A549 (cell line): ENCODE measurements around the gene ABLIM1. TPM values are rescaled to one million over a fixed set of nuclear protein-coding genes. Genes with fewer than 3 reads are reported as not detected.

ENCODE experiments used
- ATAC-seq, 2 experiments: fragments of 200-7000 bp in 1 of 2; fragments of >200 bp in 1 of 2; cut with Nextera tagmentation in 1 of 2; cut with Tn5 transposase in 1 of 2; 3 replicates each; pipeline versions ENCODE4 v1.8.0 to v1.9.1; 2018 to 2020; ENCODE audit warnings: mild to moderate bottlenecking in 1 of 2, moderate library complexity in 1 of 2
- CTCF ChIA-PET: fragments of 300-600 bp; sonication (Branson Sonifier 250); formaldehyde crosslinking; extraction: SDS; loops from one replicate; lab custom pipeline; 2021; ENCODE audit warnings: antibody characterized with exemption, inconsistent platforms; lab: Yijun Ruan, JAX
- POLR2A ChIA-PET: fragments of 350-600 bp; formaldehyde crosslinking; extraction: SDS; loops from one replicate; lab custom pipeline; 2021; ENCODE audit warnings: antibody characterized with exemption, inconsistent platforms; lab: Yijun Ruan, JAX
- DNase-seq, 2 experiments: peaks; one replicate each; pipeline versions ENCODE4 v3.0.0 to v3.0.0-alpha.2; 2011 to 2016; ENCODE audit warnings: low read depth in 1 of 2, low spot score in 1 of 2
- FAIRE-seq: peaks from 2 replicates; lab custom pipeline; 2011; peaks lifted over from hg19 to GRCh38; lab: Jason Lieb, UNC
- H3K27ac ChIP-seq, 2 experiments: fragments of >200 bp; sonication (Bioruptor Twin); formaldehyde crosslinking; 3 replicates each; pipeline ENCODE4 v1.5.1; 2016 to 2017
- H3K4me1 ChIP-seq: fragments of >200 bp; sonication (Bioruptor Twin); formaldehyde crosslinking; 3 replicates; pipeline ENCODE4 v1.6.1; 2016
- H3K4me2 ChIP-seq: fragments of >200 bp; sonication (Bioruptor Twin); formaldehyde crosslinking; 3 replicates; pipeline ENCODE4 v1.6.1; 2016
- H3K4me3 ChIP-seq: fragments of >200 bp; sonication (Bioruptor Twin); formaldehyde crosslinking; 3 replicates; pipeline ENCODE4 v1.5.1; 2016
- H3K9me3 ChIP-seq: fragments of >200 bp; sonication (Bioruptor Twin); formaldehyde crosslinking; 3 replicates; pipeline ENCODE4 v1.6.1; 2016
- BHLHE40 ChIP-seq: IDR thresholded peaks from 2 replicates; pipeline ENCODE4 v1.6.1; 2012; ENCODE audit warnings: low read depth, low read length, inconsistent platforms
- CBX8 ChIP-seq: fragments of 200-600 bp; sonication (generic); IDR thresholded peaks from 2 replicates; pipeline ENCODE4 v1.6.1; 2016
- CEBPB ChIP-seq, 2 experiments: fragments of >200 bp in 1 of 2; sonication (Bioruptor Twin) in 1 of 2; formaldehyde crosslinking in 1 of 2; IDR thresholded peaks; 2 replicates each; pipeline ENCODE4 v1.6.1; 2012 to 2016
- CHD4 ChIP-seq: fragments of 200-600 bp; sonication (generic); IDR thresholded peaks from 2 replicates; pipeline ENCODE4 v1.6.1; 2016; ENCODE audit warnings: antibody characterized with exemption, mild to moderate bottlenecking, borderline replicate concordance
- E2F6 ChIP-seq: IDR thresholded peaks from 2 replicates; pipeline ENCODE4 v1.6.1; 2012; ENCODE audit warnings: low read depth, borderline replicate concordance
- EHF ChIP-seq: fragments of 250-450 bp; sonication (Bioruptor Pico); IDR thresholded peaks from 2 replicates; pipeline ENCODE4 v1.5.0; 2020; ENCODE audit warnings: mild to moderate bottlenecking
- EHMT2 ChIP-seq: fragments of 200-600 bp; sonication (generic); IDR thresholded peaks from 2 replicates; pipeline ENCODE4 v1.6.1; 2016; ENCODE audit warnings: antibody characterized with exemption, low read depth, mild to moderate bottlenecking, moderate library complexity
- EP300 ChIP-seq, 2 experiments: fragments of >200 bp; sonication (Bioruptor Twin); formaldehyde crosslinking; IDR thresholded peaks; 2 replicates in 1 of 2; 3 replicates in 1 of 2; pipeline ENCODE4 v1.6.1; 2016 to 2017
- FOSB ChIP-seq: fragments of 250-450 bp; sonication (Bioruptor Pico); IDR thresholded peaks from 2 replicates; pipeline ENCODE4 v1.5.0; 2020; ENCODE audit warnings: mild to moderate bottlenecking, moderate library complexity
- FOXS1 ChIP-seq: fragments of 250-450 bp; sonication (Bioruptor Pico); IDR thresholded peaks from 2 replicates; pipeline ENCODE4 v1.5.0; 2020; ENCODE audit warnings: mild to moderate bottlenecking, moderate library complexity
- HDAC2 ChIP-seq: fragments of 200-600 bp; sonication (generic); IDR thresholded peaks from 2 replicates; pipeline ENCODE4 v1.6.1; 2016
- HES2 ChIP-seq: fragments of >200 bp; sonication (Bioruptor Twin); formaldehyde crosslinking; IDR thresholded peaks from 2 replicates; pipeline ENCODE4 v1.6.1; 2016
- HEYL ChIP-seq: fragments of 250-450 bp; sonication (Bioruptor Pico); IDR thresholded peaks from 2 replicates; pipeline ENCODE4 v1.8.0; 2021; ENCODE audit warnings: mild to moderate bottlenecking, moderate library complexity
- HMGXB4 ChIP-seq: fragments of 250-450 bp; sonication (Bioruptor Pico); IDR thresholded peaks from 2 replicates; pipeline ENCODE4 v1.5.0; 2021; ENCODE audit warnings: mild to moderate bottlenecking, moderate library complexity, borderline replicate concordance
- HOXB5 ChIP-seq: fragments of 250-450 bp; sonication (Bioruptor Pico); IDR thresholded peaks from 2 replicates; pipeline ENCODE4 v1.5.0; 2020; ENCODE audit warnings: mild to moderate bottlenecking, moderate library complexity
- JUN ChIP-seq, 2 experiments: fragments of >200 bp; sonication (Bioruptor Twin); formaldehyde crosslinking; IDR thresholded peaks; 2 replicates in 1 of 2; 3 replicates in 1 of 2; pipeline ENCODE4 v1.6.1; 2016 to 2017
- MAFK ChIP-seq: fragments of 450-650 bp; IDR thresholded peaks from 2 replicates; pipeline ENCODE4 v1.6.1; 2014; ENCODE audit not compliant: partially characterized antibody
- MAX ChIP-seq: IDR thresholded peaks from 2 replicates; pipeline ENCODE4 v1.6.1; 2012
- NFE2L2 ChIP-seq: fragments of 150-350 bp; conservative IDR thresholded peaks from 2 replicates; pipeline ENCODE4 v1.6.1; 2014; ENCODE audit warnings: low read length
- NR3C1 ChIP-seq: fragments of >200 bp; sonication (Bioruptor Twin); formaldehyde crosslinking; IDR thresholded peaks from 3 replicates; pipeline ENCODE4 v1.6.1; 2017
- PBX3 ChIP-seq: IDR thresholded peaks from 2 replicates; pipeline ENCODE4 v1.6.1; 2012
- POLR2AphosphoS2 ChIP-seq: conservative IDR thresholded peaks from 2 replicates; pipeline ENCODE4 v1.6.1; 2012; ENCODE audit warnings: low read length, improper control_type of control experiment, inconsistent platforms
- RAD21 ChIP-seq, 2 experiments: fragments of >200 bp in 1 of 2; sonication (Bioruptor Twin) in 1 of 2; formaldehyde crosslinking in 1 of 2; IDR thresholded peaks in 1 of 2; conservative IDR thresholded peaks in 1 of 2; 2 replicates in 1 of 2; 3 replicates in 1 of 2; pipeline ENCODE4 v1.6.1; 2012 to 2018; ENCODE audit warnings: inconsistent platforms in 1 of 2
- RCOR1 ChIP-seq: fragments of 150-350 bp; IDR thresholded peaks from 2 replicates; pipeline ENCODE4 v1.6.1; 2014; ENCODE audit warnings: antibody characterized with exemption, low read length, low read depth
- RFX5 ChIP-seq: fragments of 450-650 bp; IDR thresholded peaks from 2 replicates; pipeline ENCODE4 v1.7.1; 2014; ENCODE audit warnings: antibody characterized with exemption, mild to moderate bottlenecking, moderate library complexity
- TFCP2L1 ChIP-seq: fragments of 250-450 bp; sonication (Bioruptor Pico); IDR thresholded peaks from 2 replicates; pipeline ENCODE4 v1.5.0; 2021; ENCODE audit warnings: mild to moderate bottlenecking
- TP53 ChIP-seq: fragments of 250-450 bp; sonication (Bioruptor Pico); IDR thresholded peaks from 2 replicates; pipeline ENCODE4 v1.5.0; 2021; ENCODE audit warnings: mild to moderate bottlenecking, moderate library complexity
- ZC3H11A ChIP-seq: fragments of 450-650 bp; IDR thresholded peaks from 2 replicates; pipeline ENCODE4 v1.6.1; 2014; ENCODE audit warnings: antibody characterized with exemption, mild to moderate bottlenecking
- ZSCAN20 ChIP-seq: fragments of 250-450 bp; sonication (Bioruptor Pico); IDR thresholded peaks from 2 replicates; pipeline ENCODE4 v1.8.0; 2022; ENCODE audit warnings: mild to moderate bottlenecking, moderate library complexity
- WGBS: methylation state at CpG from one replicate; pipeline ENCODE4 v1.1.6; 2017; ENCODE audit errors: missing lambda C conversion rate; 5-methylcytosine and 5-hydroxymethylcytosine counted together
- polyA plus RNA-seq, 4 experiments: library from polyadenylated mRNA; depleted of rRNA in 3 of 4; stranded (reverse); fragments of >200 nt; fragmentation: RNase III in 1 of 4; extraction: RNeasy Plus Mini Kit Qiagen cat#74134 plus additional on column Dnase treatment in 1 of 4; gene quantifications; 2 replicates in 3 of 4; 3 replicates in 1 of 4; pipeline ENCODE4 v1.2.3, GENCODE V29; 2011 to 2017
- TF ChIP-seq, protein P1 (sequence below): fragments of 250-450 bp; sonication (Bioruptor Pico); IDR thresholded peaks from 2 replicates; pipeline ENCODE4 v1.5.0; 2020; ENCODE audit warnings: low read depth, mild to moderate bottlenecking, moderate library complexity
- TF ChIP-seq, protein P2 (sequence below): fragments of 150-350 bp; IDR thresholded peaks from 2 replicates; pipeline ENCODE4 v1.6.1; 2014; ENCODE audit warnings: low read depth, mild to moderate bottlenecking, low read length

Gene ABLIM1
- polyA plus RNA-seq, 2 of the 4 experiments (the other 2 are of a cell fraction), result 21.4 to 70.2 TPM

DNA sequence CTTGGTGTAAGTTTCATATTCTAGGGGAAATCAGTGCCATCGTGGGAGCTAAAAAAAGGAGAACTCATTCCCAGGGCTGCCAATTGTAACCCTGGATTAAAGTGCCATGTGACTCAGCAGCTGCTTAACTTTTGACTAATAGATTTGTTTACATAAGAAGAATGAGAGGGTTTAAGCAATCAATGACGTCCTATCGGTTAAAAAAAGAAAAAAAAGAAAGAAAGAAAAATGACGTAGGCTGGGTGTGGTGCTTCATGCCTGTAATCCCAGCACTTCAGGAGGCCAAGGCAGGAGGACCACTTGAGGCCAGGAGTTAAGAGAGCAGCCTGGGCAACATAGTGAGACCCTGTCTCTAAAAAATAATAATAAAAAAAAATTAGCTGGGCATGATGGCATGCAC, 137.6 kb downstream of the ABLIM1 start (continued):
- no peak for TF ChIP-seq NR3C1
- TF ChIP-seq MAFK, result peak; percentile 17
- no peak for TF ChIP-seq HOXB5 (CRISPR knock-in tag)
- peak; percentile 74 to 90; a peak in 3 of 4 replicates for TF ChIP-seq CEBPB (IDR thresholded peaks at IDR 0.05)
- 0 out of 2 replicates have a peak, but pooled peaks have one; percentile 34 for TF ChIP-seq HES2
- TF ChIP-seq RAD21 (conservative IDR thresholded peaks at IDR 0.05 in 1 of 2, IDR thresholded peaks at IDR 0.05 in 1 of 2), result no peak
- TF ChIP-seq EHMT2, result no peak
- TF ChIP-seq NFE2L2, result no peak
- TF ChIP-seq FOSB (CRISPR knock-in tag), result no peak
- no peak for TF ChIP-seq RFX5
- TF ChIP-seq TP53 (CRISPR knock-in tag), result no peak
- TF ChIP-seq PBX3, result no peak
- no peak; the same call in 1 of the 2 replicates for TF ChIP-seq CHD4
- TF ChIP-seq JUN (IDR thresholded peaks at IDR 0.05), result peak; percentile 71 to 72; a peak in 3 of 5 replicates
- TF ChIP-seq ZSCAN20 (CRISPR knock-in tag), result no peak
- no peak for TF ChIP-seq HEYL
- no peak for TF ChIP-seq TFCP2L1 (CRISPR knock-in tag)
- TF ChIP-seq FOXS1, result 0 out of 2 replicates have a peak, but pooled peaks have one; percentile 70
- TF ChIP-seq HDAC2, result no peak
- peak; percentile 41 to 49; a peak in 3 of 5 replicates for TF ChIP-seq EP300 (IDR thresholded peaks at IDR 0.05)
- TF ChIP-seq EHF, result no peak
- no peak for TF ChIP-seq POLR2AphosphoS2
- no peak for TF ChIP-seq HMGXB4
- TF ChIP-seq MAX, result peak; percentile 69

DNA sequence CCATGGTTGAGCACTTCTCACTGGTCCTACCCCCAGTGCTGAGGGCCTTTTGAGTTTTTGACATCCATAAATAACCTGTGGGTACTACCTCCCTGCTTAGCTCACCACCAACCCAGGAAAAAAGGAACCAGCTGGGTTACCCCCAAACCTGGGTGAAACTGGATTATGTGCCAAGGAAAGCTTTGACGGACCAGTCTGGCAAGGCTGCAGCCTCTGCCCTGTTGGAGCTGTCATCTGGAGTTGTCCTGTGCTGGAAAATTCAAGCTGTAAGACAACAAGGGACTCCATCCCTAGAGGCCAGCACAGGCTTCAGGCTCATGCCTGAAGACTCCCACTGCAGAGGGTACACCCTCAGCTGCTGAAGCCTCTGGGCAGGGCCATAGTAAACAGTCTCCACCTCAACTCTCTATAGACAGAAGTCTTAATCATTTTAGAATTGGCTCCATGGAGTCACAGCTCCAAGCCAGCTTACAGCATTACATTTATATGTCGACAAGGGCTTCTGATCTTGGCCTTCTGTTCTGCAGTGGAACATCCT, 138.2 kb downstream of the ABLIM1 start:
- FAIRE-seq (no peak), ATAC-seq (peak in 1 of 2 experiments; percentile 48; a peak in 3 of 6 replicates), DNase-seq (peak in 1 of 2 experiments; percentile 24)
- peaks cover 62% of the 10 kb centered on the region for H3K4me1 ChIP-seq
- ChIA-PET CTCF (interaction anchor here (0.9 to 2.2 kb wide), 6 partner anchors 28 to 261 kb away, joined by 3 to 9 read pairs (median 3); no protein-coding TSS in a partner anchor), POLR2A (no interaction called here)
- H3K4me2 ChIP-seq, result peak overlapping the region; percentile 63
- peak overlapping the region; percentile 75 to 83 for H3K27ac ChIP-seq
- TF ChIP-seq, protein P1, sequence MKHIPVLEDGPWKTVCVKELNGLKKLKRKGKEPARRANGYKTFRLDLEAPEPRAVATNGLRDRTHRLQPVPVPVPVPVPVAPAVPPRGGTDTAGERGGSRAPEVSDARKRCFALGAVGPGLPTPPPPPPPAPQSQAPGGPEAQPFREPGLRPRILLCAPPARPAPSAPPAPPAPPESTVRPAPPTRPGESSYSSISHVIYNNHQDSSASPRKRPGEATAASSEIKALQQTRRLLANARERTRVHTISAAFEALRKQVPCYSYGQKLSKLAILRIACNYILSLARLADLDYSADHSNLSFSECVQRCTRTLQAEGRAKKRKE (CRISPR knock-in tag), result no peak
- TF ChIP-seq CBX8 (no peak), E2F6 (no peak), RCOR1 (no peak), ZC3H11A (no peak), BHLHE40 (no peak), FOXS1 (no peak)
- TF ChIP-seq, protein P2, sequence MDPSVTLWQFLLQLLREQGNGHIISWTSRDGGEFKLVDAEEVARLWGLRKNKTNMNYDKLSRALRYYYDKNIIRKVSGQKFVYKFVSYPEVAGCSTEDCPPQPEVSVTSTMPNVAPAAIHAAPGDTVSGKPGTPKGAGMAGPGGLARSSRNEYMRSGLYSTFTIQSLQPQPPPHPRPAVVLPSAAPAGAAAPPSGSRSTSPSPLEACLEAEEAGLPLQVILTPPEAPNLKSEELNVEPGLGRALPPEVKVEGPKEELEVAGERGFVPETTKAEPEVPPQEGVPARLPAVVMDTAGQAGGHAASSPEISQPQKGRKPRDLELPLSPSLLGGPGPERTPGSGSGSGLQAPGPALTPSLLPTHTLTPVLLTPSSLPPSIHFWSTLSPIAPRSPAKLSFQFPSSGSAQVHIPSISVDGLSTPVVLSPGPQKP, result no peak
- 53% methylated on average over 2 of the region's 2 CpGs for WGBS
- H3K9me3 ChIP-seq, result no peaks in the 10 kb centered on the region
- H3K4me3 ChIP-seq, result no peak overlapping the region
